H1 (cell line): ENCODE results near the gene SELENOK. TPM values are rescaled to one million over a fixed set of nuclear protein-coding genes. Genes with fewer than 3 reads are reported as not detected.

Experiments used
- CTCF ChIA-PET: fragments of 300-600 bp; sonication (Branson Sonifier 250); formaldehyde crosslinking; loops from one replicate; lab custom pipeline; 2021; ENCODE audit not compliant: partially characterized antibody; lab: Charles Lee
- POLR2A ChIA-PET: fragments of 300-600 bp; sonication (Branson Sonifier 250); formaldehyde crosslinking; loops from one replicate; lab custom pipeline; 2021; ENCODE audit warnings: inconsistent platforms; ENCODE audit not compliant: partially characterized antibody; lab: Charles Lee
- DNase-seq, 2 experiments: peaks; one replicate each; pipeline versions ENCODE4 v3.0.0 to v3.0.0-alpha.2; 2010 to 2022; ENCODE audit warnings: low spot score in 2 of 2, low read depth in 1 of 2, mixed read lengths in 1 of 2
- FAIRE-seq: peaks from 2 replicates; lab custom pipeline; 2011; peaks lifted over from hg19 to GRCh38; lab: Jason Lieb, UNC
- H2AFZ ChIP-seq: 2 replicates; pipeline ENCODE4 v1.8.1; 2012; ENCODE audit warnings: low read length, inconsistent platforms
- H2AK5ac ChIP-seq: 2 replicates; pipeline ENCODE4 v1.6.1; 2013; ENCODE audit warnings: low read depth, low read length
- H2BK120ac ChIP-seq: replicated peaks from 2 replicates; pipeline ENCODE3; 2013; ENCODE audit warnings: low read depth, low read length, inconsistent platforms
- H2BK12ac ChIP-seq: 2 replicates; pipeline ENCODE4 v1.6.1; 2013; ENCODE audit warnings: low read depth, low read length
- H2BK15ac ChIP-seq: 2 replicates; pipeline ENCODE4 v1.6.1; 2013; ENCODE audit warnings: low read length
- H2BK20ac ChIP-seq: 2 replicates; pipeline ENCODE4 v1.6.1; 2013; ENCODE audit warnings: low read length
- H2BK5ac ChIP-seq: 2 replicates; pipeline ENCODE4 v1.6.1; 2013; ENCODE audit warnings: low read depth, low read length
- H3K14ac ChIP-seq: 2 replicates; pipeline ENCODE4 v1.6.1; 2013; ENCODE audit warnings: inconsistent platforms; ENCODE audit not compliant: insufficient read length
- H3K18ac ChIP-seq: 2 replicates; pipeline ENCODE4 v1.6.1; 2013; ENCODE audit warnings: low read length; ENCODE audit errors: extremely low read depth
- H3K23ac ChIP-seq: 2 replicates; pipeline ENCODE4 v1.6.1; 2013; ENCODE audit warnings: inconsistent platforms; ENCODE audit not compliant: insufficient read length
- H3K23me2 ChIP-seq: 2 replicates; pipeline ENCODE4 v1.6.1; 2013; ENCODE audit warnings: low read depth, low read length
- H3K27ac ChIP-seq: 2 replicates; pipeline ENCODE4 v1.6.1; 2011; ENCODE audit warnings: low read depth, low read length, inconsistent platforms
- H3K27me3 ChIP-seq, 4 experiments: replicated peaks in 1 of 4; 1 replicate in 1 of 4; 2 replicates in 3 of 4; pipeline versions ENCODE4 v1.6.1 to v1.8.1; 2011 to 2013; ENCODE audit warnings: low read length in 3 of 4, mild to moderate bottlenecking in 3 of 4, inconsistent platforms in 2 of 4, mixed read lengths in 2 of 4, moderate library complexity in 1 of 4; ENCODE audit not compliant: control insufficient read depth in 3 of 4, insufficient read depth in 3 of 4; ENCODE audit errors: extremely low read depth in 1 of 4
- H3K36me3 ChIP-seq, 4 experiments: 2 replicates each; pipeline versions ENCODE4 v1.6.1 to v1.8.1; 2011 to 2013; ENCODE audit warnings: mild to moderate bottlenecking in 4 of 4, low read length in 3 of 4, moderate library complexity in 2 of 4, control low read depth in 1 of 4, inconsistent platforms in 1 of 4; ENCODE audit not compliant: insufficient read depth in 4 of 4, control insufficient read depth in 2 of 4
- H3K4ac ChIP-seq: replicated peaks from 2 replicates; pipeline ENCODE3; 2013; ENCODE audit warnings: low read length, low read depth, mixed read lengths, inconsistent platforms; ENCODE audit not compliant: insufficient read length
- H3K4me1 ChIP-seq, 4 experiments: replicated peaks in 1 of 4; 1 replicate in 1 of 4; 2 replicates in 3 of 4; pipeline versions ENCODE4 v1.6.1 to v1.8.1; 2011 to 2013; ENCODE audit warnings: low read length in 3 of 4, inconsistent platforms in 2 of 4, mixed read lengths in 1 of 4; ENCODE audit not compliant: insufficient read depth in 4 of 4, control insufficient read depth in 3 of 4
- H3K4me2 ChIP-seq, 2 experiments: 2 replicates each; pipeline versions ENCODE4 v1.6.1 to v1.8.1; 2011 to 2013; ENCODE audit warnings: low read depth in 2 of 2, low read length in 2 of 2, control low read depth in 1 of 2, inconsistent platforms in 1 of 2, mild to moderate bottlenecking in 1 of 2; ENCODE audit not compliant: insufficient read depth in 1 of 2
- H3K4me3 ChIP-seq, 4 experiments: fragments of 200-600, 300-600 bp in 1 of 4; sonication (generic), shearing (Covaris generic), sonication (Bioruptor Twin) in 1 of 4; 2 replicates each; pipeline versions ENCODE4 v1.5.1 to v1.8.1; 2011 to 2016; ENCODE audit warnings: low read length in 4 of 4, low read depth in 3 of 4, control low read depth in 2 of 4, inconsistent platforms in 2 of 4, mild to moderate bottlenecking in 2 of 4, mixed read lengths in 1 of 4, moderate library complexity in 1 of 4; ENCODE audit not compliant: insufficient read depth in 2 of 4; ENCODE audit errors: extremely low read depth in 1 of 4
- H3K56ac ChIP-seq: replicated peaks from 2 replicates; pipeline ENCODE3; 2013; ENCODE audit warnings: low read depth, mild to moderate bottlenecking, mixed read lengths, low read length, inconsistent platforms; ENCODE audit not compliant: insufficient read length
- H3K79me1 ChIP-seq: 2 replicates; pipeline ENCODE4 v1.6.1; 2013; ENCODE audit warnings: low read depth, low read length, control low read depth
- H3K79me2 ChIP-seq, 2 experiments: 2 replicates each; pipeline versions ENCODE4 v1.6.1 to v1.8.1; 2012 to 2013; ENCODE audit warnings: low read length in 2 of 2, mild to moderate bottlenecking in 2 of 2, inconsistent platforms in 1 of 2; ENCODE audit not compliant: insufficient read depth in 2 of 2, control insufficient read depth in 1 of 2
- H3K9ac ChIP-seq, 4 experiments: replicated peaks in 1 of 4; 1 replicate in 1 of 4; 2 replicates in 3 of 4; pipeline versions ENCODE4 v1.6.1 to v1.8.1; 2011 to 2013; ENCODE audit warnings: low read depth in 3 of 4, low read length in 3 of 4, control low read depth in 2 of 4, mild to moderate bottlenecking in 2 of 4, moderate library complexity in 2 of 4, inconsistent platforms in 1 of 4; ENCODE audit errors: extremely low read depth in 1 of 4
- H3K9me3 ChIP-seq, 2 experiments: 2 replicates each; pipeline versions ENCODE4 v1.6.1 to v1.8.1; 2012 to 2013; ENCODE audit warnings: mild to moderate bottlenecking in 2 of 2, moderate library complexity in 2 of 2, control low read depth in 1 of 2, inconsistent platforms in 1 of 2, low read depth in 1 of 2, low read length in 1 of 2, mixed read lengths in 1 of 2; ENCODE audit not compliant: insufficient read depth in 2 of 2
- H4K20me1 ChIP-seq, 2 experiments: replicated peaks in 1 of 2; 2 replicates each; pipeline versions ENCODE3 to v1.8.1; 2011 to 2013; ENCODE audit warnings: inconsistent platforms in 2 of 2, low read length in 2 of 2, mild to moderate bottlenecking in 1 of 2; ENCODE audit not compliant: insufficient read depth in 2 of 2, control insufficient read depth in 1 of 2
- H4K5ac ChIP-seq: 2 replicates; pipeline ENCODE4 v1.6.1; 2013; ENCODE audit warnings: low read length, low read depth, mixed read lengths, inconsistent platforms; ENCODE audit not compliant: insufficient read length
- H4K8ac ChIP-seq: 2 replicates; pipeline ENCODE4 v1.8.0; 2013; ENCODE audit warnings: mild to moderate bottlenecking, moderate library complexity, low read length, inconsistent platforms; ENCODE audit not compliant: insufficient read depth; ENCODE audit errors: extremely low read depth
- H4K91ac ChIP-seq: replicated peaks from 2 replicates; pipeline ENCODE3; 2013; ENCODE audit warnings: low read length, mixed read lengths, inconsistent platforms; ENCODE audit not compliant: insufficient read length
- EP300 ChIP-seq, 2 experiments: IDR thresholded peaks; 1 replicate in 1 of 2; 2 replicates in 1 of 2; pipeline ENCODE4 v1.6.1; 2011 to 2012; ENCODE audit warnings: low read depth in 2 of 2, low read length in 2 of 2, mild to moderate bottlenecking in 2 of 2, borderline replicate concordance in 1 of 2, inconsistent platforms in 1 of 2, moderate library complexity in 1 of 2
- JUN ChIP-seq: IDR thresholded peaks from 2 replicates; pipeline ENCODE4 v1.6.1; 2011; ENCODE audit warnings: low read depth, mild to moderate bottlenecking, improper control_type of control experiment, low read length
- POLR2AphosphoS5 ChIP-seq: IDR thresholded peaks from 2 replicates; pipeline ENCODE4 v1.6.1; 2011; ENCODE audit warnings: low read depth, low read length
- RAD21 ChIP-seq, 2 experiments: IDR thresholded peaks in 1 of 2; conservative IDR thresholded peaks in 1 of 2; 2 replicates each; pipeline ENCODE4 v1.6.1; 2011; ENCODE audit warnings: low read depth in 2 of 2, low read length in 2 of 2, improper control_type of control experiment in 1 of 2, inconsistent platforms in 1 of 2, mild to moderate bottlenecking in 1 of 2, moderate library complexity in 1 of 2
- RXRA ChIP-seq: IDR thresholded peaks from 2 replicates; pipeline ENCODE4 v1.6.1; 2011; ENCODE audit warnings: low read depth, mild to moderate bottlenecking, low read length, moderate library complexity; ENCODE audit not compliant: insufficient read depth
- TBP ChIP-seq: IDR thresholded peaks from 2 replicates; pipeline ENCODE4 v1.6.1; 2011; ENCODE audit warnings: low read depth, low read length, improper control_type of control experiment
- TEAD4 ChIP-seq: IDR thresholded peaks from 2 replicates; pipeline ENCODE4 v1.6.1; 2012; ENCODE audit warnings: low read depth, low read length, inconsistent platforms, mixed read lengths
- WGBS, 2 experiments: shearing (Covaris generic) in 1 of 2; methylation state at CpG; one replicate each; pipeline versions ENCODE4 v1.1.6 to v1.1.7; 2013 to 2015; ENCODE audit warnings: low lambda C conversion rate in 2 of 2, mixed read lengths in 2 of 2, inconsistent platforms in 1 of 2, low coverage in 1 of 2, missing lambda C conversion rate in 1 of 2; ENCODE audit not compliant: insufficient replicate concordance in 2 of 2, insufficient coverage in 1 of 2, insufficient read length in 1 of 2; ENCODE audit errors: extremely low coverage in 1 of 2, missing lambda C conversion rate in 1 of 2; 5-methylcytosine and 5-hydroxymethylcytosine counted together
- polyA plus RNA-seq, 7 experiments: library from polyadenylated mRNA; depleted of rRNA in 3 of 7; stranded (reverse) in 5 of 7; unstranded in 2 of 7; fragments of >200 nt in 5 of 7; fragments of 200-250 nt in 2 of 7; gene quantifications; 1 replicate in 5 of 7; 2 replicates in 1 of 7; 4 replicates in 1 of 7; pipeline versions ENCODE4 v1.2.1 to v1.2.3, GENCODE V29; 2011 to 2013; ENCODE audit warnings: missing spikeins in 2 of 7, mixed read lengths in 2 of 7
- total RNA-seq: library from RNA; stranded (reverse); fragmentation: NEBNext Ultra II Directional; extraction: Animal tissue kit (Norgen Biotek cat#: 25700); gene quantifications from 2 replicates; pipeline ENCODE4 v1.2.1, GENCODE V29; 2021
- TF ChIP-seq, protein P1 (sequence below): IDR thresholded peaks from 2 replicates; pipeline ENCODE4 v1.6.1; 2011; ENCODE audit warnings: low read length, improper control_type of control experiment

Gene SELENOK
- total and polyA plus RNA-seq, 2 of the 8 experiments (the other 6 are each of a cell fraction or from before 2014, with no cell fraction given): 26.9 to 40.2 TPM

DNA sequence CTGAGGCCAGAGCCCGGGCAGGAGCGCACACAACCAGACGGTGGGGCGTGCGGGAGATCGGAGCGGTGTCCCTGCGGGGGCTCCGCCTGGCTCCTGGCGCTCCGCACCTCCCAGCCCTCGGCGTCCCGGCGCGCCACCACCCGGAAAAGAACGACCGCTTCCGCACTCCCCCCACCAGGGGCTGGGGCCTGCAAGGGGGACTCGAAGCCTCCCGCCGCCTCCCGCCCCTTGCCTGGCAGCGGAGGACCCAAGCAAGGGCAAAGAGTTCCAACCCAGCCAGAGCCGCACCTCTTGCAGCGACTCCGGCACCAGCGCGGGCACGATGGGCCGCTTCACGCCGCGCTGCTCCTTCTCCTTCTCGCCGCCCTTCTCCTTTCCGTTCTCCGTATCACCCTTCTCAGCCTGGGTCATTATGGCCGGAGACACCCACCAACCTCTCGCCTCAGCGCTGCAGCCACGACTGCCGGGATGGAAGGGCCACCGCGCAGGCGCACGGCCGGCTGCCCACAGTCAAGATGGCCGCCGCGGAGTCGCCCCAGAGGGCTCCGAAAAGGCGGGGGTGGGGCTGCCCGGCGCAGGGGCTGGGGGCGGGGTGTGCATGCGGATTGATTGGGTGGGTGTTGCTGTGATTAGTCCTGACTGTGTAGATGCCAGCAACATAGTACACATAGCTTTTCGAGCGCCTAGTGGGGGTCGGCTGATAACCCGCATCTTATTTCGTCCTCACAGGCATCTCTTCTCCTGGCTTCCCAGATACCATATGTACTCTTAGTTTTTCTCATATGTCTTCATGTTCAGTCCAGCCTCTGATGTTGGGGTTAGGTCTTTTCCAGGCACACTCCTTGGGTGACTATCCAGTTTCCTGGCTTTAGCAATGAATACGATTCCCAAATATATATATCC lies 9.7 kb downstream of the SELENOK start, which contains the start of gene ACTR8:
ACTR8 (minus strand) TSS at position 462 of the 903 bp plus-strand sequence; CDS start at position 411, 51 bp downstream.
- FAIRE-seq: no peak
- TF ChIP-seq RXRA (no peak), EP300 (IDR thresholded peaks at IDR 0.05; ENCODE audit: borderline replicate concordance in 1 of 2, low read depth in 2 of 2, low read length in 2 of 2) (no peak), JUN (no peak), RAD21 (IDR thresholded peaks at IDR 0.05 in 1 of 2, conservative IDR thresholded peaks at IDR 0.05 in 1 of 2; ENCODE audit: low read depth in 2 of 2, low read length in 2 of 2) (no peak), TBP (peak; percentile 92), TEAD4 (0 out of 2 replicates have a peak, but pooled peaks have one; percentile 7), POLR2AphosphoS5 (peak; percentile 93)
- TF ChIP-seq, protein P1, sequence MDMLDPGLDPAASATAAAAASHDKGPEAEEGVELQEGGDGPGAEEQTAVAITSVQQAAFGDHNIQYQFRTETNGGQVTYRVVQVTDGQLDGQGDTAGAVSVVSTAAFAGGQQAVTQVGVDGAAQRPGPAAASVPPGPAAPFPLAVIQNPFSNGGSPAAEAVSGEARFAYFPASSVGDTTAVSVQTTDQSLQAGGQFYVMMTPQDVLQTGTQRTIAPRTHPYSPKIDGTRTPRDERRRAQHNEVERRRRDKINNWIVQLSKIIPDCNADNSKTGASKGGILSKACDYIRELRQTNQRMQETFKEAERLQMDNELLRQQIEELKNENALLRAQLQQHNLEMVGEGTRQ: 0 out of 2 replicates have a peak, but pooled peaks have one; percentile 9

More for the DNA sequence above, 9.7 kb downstream of the SELENOK start, which contains the start of gene ACTR8:
- Histone ChIP-seq H3K18ac (peak within 1 kb of the TSS; percentile 95; the same call in 1 of the 2 replicates), H3K9ac (peak within 1 kb of the TSS; percentile 59 to 96 (median 86)), H2BK15ac (no peak within 1 kb of the TSS), H4K8ac (peak within 1 kb of the TSS; percentile 95; the same call in 1 of the 2 replicates), H3K23ac (no peak within 1 kb of the TSS), H2BK120ac (no peak within 1 kb of the TSS), H3K9me3 (no peaks in the 10 kb centered on the region; a peak in 1 of 4 replicates), H3K4me3 (peak within 1 kb of the TSS; percentile 73 to 94 (median 90)), H4K5ac (peak within 1 kb of the TSS; percentile 68), H3K4ac (no peak within 1 kb of the TSS), H3K23me2 (peaks cover 2% of the 10 kb centered on the region; the same call in 1 of the 2 replicates), H3K27ac (peak within 1 kb of the TSS; percentile 80), H3K36me3 (peaks cover 10 to 48% (median 27%) of the 10 kb centered on the region in 4 experiments; a peak in 7 of 8 replicates), H3K79me2 (peaks cover 0 to 12% of the 10 kb centered on the region in 2 experiments; a peak in 2 of 4 replicates), H3K79me1 (no peaks in the 10 kb centered on the region; the same call in 1 of the 2 replicates), H4K91ac (peak within 1 kb of the TSS; percentile 11), H2AK5ac (no peak within 1 kb of the TSS), H3K14ac (no peak within 1 kb of the TSS), H3K4me2 (peak within 1 kb of the TSS; percentile 85 to 88), H4K20me1 (no peaks in the 10 kb centered on the region), H3K4me1 (peaks cover 3 to 7% (median 4%) of the 10 kb centered on the region in 4 experiments; a peak in 5 of 7 replicates), H2BK12ac (peak within 1 kb of the TSS; percentile 52; the same call in 1 of the 2 replicates), H2BK20ac (no peak within 1 kb of the TSS), H2AFZ (peak within 1 kb of the TSS; percentile 37; the same call in 1 of the 2 replicates), H3K56ac (peak within 1 kb of the TSS; percentile 85), H2BK5ac (peak within 1 kb of the TSS; percentile 92), H3K27me3 (no peaks in the 10 kb centered on the region)
- ChIA-PET CTCF (interaction anchor here (0.7 to 1.6 kb wide), 4 partner anchors 8 to 116 kb away, joined by 3 to 5 read pairs (median 4); no protein-coding TSS in a partner anchor), POLR2A (interaction anchor here (0.7 to 2.0 kb wide), 5 partner anchors 9 to 39 kb away, joined by 3 to 7 read pairs (median 4); partner anchors contain the start of genes CHDH and IL17RB)
- DNase-seq: peak; percentile 72 to 94
- 3% methylated on average over 39 of the region's 65 CpGs; no CpG with 5 or more reads in 1 of the 2 experiments for WGBS, 2 experiments
